Measurements from ENCODE around the gene CFLAR. TPM values are rescaled to one million over a fixed set of nuclear protein-coding genes. Genes with fewer than 3 reads are reported as not detected.

Gene CFLAR
- total RNA-seq (2021) = 5.7 and 7.6 TPM in 2 replicates
- long read RNA-seq, full-length matches to known transcripts = 12 of 22 reads
- long read RNA-seq, partial matches to known transcripts = 3 of 22 reads
- long read RNA-seq, other reads (novel, unspliced or antisense) = 7 of 22 reads

GRCh38 chr2:201116115-201116958, at the start of gene CFLAR:
Gene CFLAR, plus strand, starts transcription at chr2:201116164. Its CDS starts 13,702 bp downstream, at chr2:201129866.
- Histone ChIP-seq H4K20me1 (ENCODE audit: control insufficient read depth, insufficient read depth, insufficient read length) (no peaks in the 10 kb centered on the region), H3K56ac (ENCODE audit: insufficient read length, low read depth, low read length) (no peak within 1 kb of the TSS), H4K91ac (ENCODE audit: insufficient read length, low read depth, low read length) (no peak within 1 kb of the TSS), H3K4ac (ENCODE audit: low read depth, low read length) (no peak within 1 kb of the TSS), H3K18ac (ENCODE audit: insufficient read length, low read depth, low read length) (peak within 1 kb of the TSS; percentile 29), H2AK5ac (ENCODE audit: insufficient read length, low read length) (no peak within 1 kb of the TSS), H2AFZ (ENCODE audit: low read length) (no peak within 1 kb of the TSS), H3K27ac (ENCODE audit: insufficient read length, low read depth, low read length) (no peak within 1 kb of the TSS), H2BK20ac (ENCODE audit: low read depth, low read length, poor library complexity, severe bottlenecking) (no peak within 1 kb of the TSS), H2BK5ac (ENCODE audit: insufficient read length, low read length) (no peak within 1 kb of the TSS), H3T11ph (ENCODE audit: low read length) (no peak within 1 kb of the TSS), H3K4me2 (ENCODE audit: insufficient read depth, insufficient read length, low read length) (peak within 1 kb of the TSS; percentile 34), H2BK120ac (ENCODE audit: low read depth, low read length, poor library complexity, severe bottlenecking) (no peak within 1 kb of the TSS), H3K23me2 (ENCODE audit: insufficient read length, low read depth, low read length, poor library complexity, severe bottlenecking) (peaks cover 14% of the 10 kb centered on the region), H3K23ac (ENCODE audit: insufficient read length, low read depth, low read length) (no peak within 1 kb of the TSS), H3K14ac (ENCODE audit: insufficient read depth, low read length) (peak within 1 kb of the TSS; percentile 22; the same call in 1 of the 2 replicates), H3K9ac (ENCODE audit: extremely low read depth, insufficient read length, low read length) (peak within 1 kb of the TSS; percentile 27), H3K9me3 (ENCODE audit: control insufficient read depth, low read depth, low read length) (no peaks in the 10 kb centered on the region), H4K5ac (ENCODE audit: insufficient read length, low read depth, low read length) (no peak within 1 kb of the TSS), H2BK12ac (ENCODE audit: insufficient read length, low read depth, low read length) (no peak within 1 kb of the TSS), H3K79me1 (ENCODE audit: insufficient read depth, low read depth, low read length, poor library complexity, severe bottlenecking) (no peaks in the 10 kb centered on the region), H2BK15ac (ENCODE audit: low read depth, low read length) (no peak within 1 kb of the TSS), H3K27me3 (ENCODE audit: insufficient read depth, low read length) (no peaks in the 10 kb centered on the region), H3K79me2 (ENCODE audit: insufficient read depth, low read length) (no peaks in the 10 kb centered on the region), H4K8ac (replicated peaks; ENCODE audit: insufficient read length, low read depth, low read length) (no peak within 1 kb of the TSS), H3K4me1 (ENCODE audit: insufficient read depth, low read length) (no peaks in the 10 kb centered on the region)
- no peaks in the 10 kb centered on the region for H3K9me3 Mint-ChIP-seq
- H3K4me1 Mint-ChIP-seq = peaks cover 15 to 29% of the 10 kb centered on the region in 2 experiments
- H3K36me3 Mint-ChIP-seq (ENCODE audit: insufficient read depth in 1 of 3, low read depth in 3 of 3) = peaks cover 0 to 4% (median 0%) of the 10 kb centered on the region in 3 experiments; a peak in 1 of 7 replicates
- peak within 1 kb of the TSS in 2 of 3 experiments; percentile 61 to 91; a peak in 3 of 7 replicates for H3K27ac Mint-ChIP-seq
- H3K27me3 Mint-ChIP-seq (ENCODE audit: low read depth) = no peaks in the 10 kb centered on the region
- no peak for TF ChIP-seq CTCF (conservative IDR thresholded peaks at IDR 0.05)
- WGBS (ENCODE audit: extremely low coverage, insufficient read length, low lambda C conversion rate) = no CpG with 5 or more reads among the region's 75 CpGs
- peak within 1 kb of the TSS; percentile 73 to 74 for H3K4me3 Mint-ChIP-seq
- DNase-seq = peak; percentile 55

Measured in H9 (cell line).